Measurements from ENCODE around the gene MAML3. TPM values are rescaled to one million over a fixed set of nuclear protein-coding genes. Genes with fewer than 3 reads are reported as not detected.

Gene MAML3
- polyA plus RNA-seq, 4 donors, result 13.5 to 17.9 (median 16.5) TPM

GRCh38 chr4:139852612-139853269, 301.2 kb downstream of the MAML3 start:
- no peak for DNase-seq (ENCODE audit: low read depth in 4 of 4, low spot score in 3 of 4)

DNA sequence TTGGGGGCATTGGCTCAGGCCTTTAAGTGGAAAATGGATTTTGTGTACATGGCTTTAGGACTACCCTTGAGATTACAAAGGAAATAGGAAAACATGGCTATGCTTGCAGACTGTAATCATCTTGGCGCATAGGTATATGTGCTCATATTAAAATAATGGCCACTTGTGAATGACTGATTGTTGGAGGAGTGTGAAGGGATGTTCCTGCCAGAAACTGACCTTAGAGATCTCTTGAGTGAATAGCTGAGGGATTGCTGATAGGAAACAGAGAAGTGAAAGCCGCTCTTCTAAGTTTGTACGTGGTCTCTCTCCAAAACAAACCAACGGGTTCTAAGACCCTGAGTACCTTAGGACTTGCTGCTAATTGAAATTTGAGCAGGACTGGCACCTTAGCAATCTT, 302.3 kb downstream of the MAML3 start:
- DNase-seq (ENCODE audit: low read depth in 4 of 4, low spot score in 3 of 4), result no peak

DNA sequence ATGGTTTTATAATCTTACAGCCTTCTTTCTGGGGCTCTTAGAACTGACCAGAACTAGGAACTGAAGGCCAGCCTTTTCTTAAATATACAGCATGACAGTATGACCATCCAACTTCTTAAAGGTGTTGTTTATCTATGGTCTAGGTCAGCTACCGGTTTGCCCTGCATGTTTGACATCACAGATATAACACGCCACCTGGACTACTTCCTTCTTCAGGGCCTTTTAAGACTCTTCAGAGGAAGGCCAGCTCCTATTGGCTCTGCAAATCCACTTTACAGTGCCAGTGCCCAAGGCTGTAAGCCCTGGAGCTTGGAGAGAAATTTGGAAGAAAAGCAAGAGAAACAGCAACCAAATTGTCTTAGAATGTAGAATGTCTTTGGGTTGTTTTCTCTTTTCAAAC, 302.9 kb downstream of the MAML3 start:
- DNase-seq (ENCODE audit: low read depth in 4 of 4, low spot score in 3 of 4), result no peak

GRCh38 chr4:139849219-139849618, 304.8 kb downstream of the MAML3 start:
- DNase-seq (ENCODE audit: low read depth in 4 of 4, low spot score in 3 of 4), result no peak

DNA sequence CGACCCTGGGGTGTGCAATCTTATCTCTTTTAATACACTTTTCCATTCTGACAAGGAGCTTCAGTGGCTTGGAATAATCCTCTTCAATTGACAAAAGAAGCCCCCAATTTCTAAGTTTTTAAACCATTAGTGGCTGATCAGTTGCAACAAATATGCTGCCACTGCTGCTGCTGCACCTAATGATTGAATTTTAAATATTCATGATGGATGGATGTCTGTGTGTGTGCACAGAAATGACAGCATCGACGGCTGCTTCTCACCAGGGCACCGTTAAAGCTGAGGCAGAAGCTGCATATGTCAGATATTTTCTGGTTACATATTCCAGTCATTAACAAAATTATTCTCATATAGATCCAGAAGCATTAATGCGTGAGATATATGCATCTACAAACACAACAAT, 306.0 kb downstream of the MAML3 start:
- DNase-seq (ENCODE audit: low read depth in 4 of 4, low spot score in 3 of 4), result no peak

- DNase-seq (ENCODE audit: low read depth in 4 of 4, low spot score in 3 of 4), result no peak
Measured at GRCh38 chr4:139847602-139848001, 306.4 kb downstream of the MAML3 start.

GRCh38 chr4:139846766-139847165, 307.2 kb downstream of the MAML3 start:
- DNase-seq (ENCODE audit: low read depth in 4 of 4, low spot score in 3 of 4), result no peak

GRCh38 chr4:139845453-139846093, 308.4 kb downstream of the MAML3 start:
- DNase-seq (ENCODE audit: low read depth in 4 of 4, low spot score in 3 of 4), result no peak

DNA sequence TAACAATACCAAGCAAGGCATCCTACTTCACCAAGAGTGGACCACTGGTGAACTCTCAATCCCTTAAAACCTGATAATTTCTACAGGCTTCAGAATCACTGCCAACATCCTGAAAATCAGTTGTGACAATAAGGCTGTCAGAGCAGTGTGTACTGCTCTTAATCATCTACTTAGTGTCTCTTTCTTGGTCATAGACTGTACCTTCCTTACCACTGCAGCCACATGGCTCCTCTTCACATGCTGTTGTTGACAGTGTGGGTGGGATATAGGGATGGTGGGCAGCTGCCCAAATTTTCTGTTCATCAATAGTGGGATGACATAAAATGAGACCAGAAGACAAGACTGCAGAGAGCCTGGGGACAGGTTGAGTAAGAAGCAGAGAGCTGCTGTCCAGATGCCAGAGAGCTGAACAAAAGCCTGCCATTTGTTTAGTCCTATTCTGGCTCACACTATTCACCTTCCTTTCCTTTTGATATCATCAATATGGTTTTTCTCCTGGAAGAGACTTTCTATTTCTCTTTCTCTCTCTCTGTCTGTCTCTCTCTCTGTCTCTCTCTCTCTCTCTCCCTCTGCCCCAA, 309.4 kb downstream of the MAML3 start:
- no peak for DNase-seq (ENCODE audit: low read depth in 4 of 4, low spot score in 3 of 4)

GRCh38 chr4:139844057-139844456, 309.9 kb downstream of the MAML3 start:
- DNase-seq (ENCODE audit: low read depth in 4 of 4, low spot score in 3 of 4), result no peak

- no peak for DNase-seq (ENCODE audit: low read depth in 4 of 4, low spot score in 3 of 4)
Measured at GRCh38 chr4:139843641-139844040, 310.3 kb downstream of the MAML3 start.

DNA sequence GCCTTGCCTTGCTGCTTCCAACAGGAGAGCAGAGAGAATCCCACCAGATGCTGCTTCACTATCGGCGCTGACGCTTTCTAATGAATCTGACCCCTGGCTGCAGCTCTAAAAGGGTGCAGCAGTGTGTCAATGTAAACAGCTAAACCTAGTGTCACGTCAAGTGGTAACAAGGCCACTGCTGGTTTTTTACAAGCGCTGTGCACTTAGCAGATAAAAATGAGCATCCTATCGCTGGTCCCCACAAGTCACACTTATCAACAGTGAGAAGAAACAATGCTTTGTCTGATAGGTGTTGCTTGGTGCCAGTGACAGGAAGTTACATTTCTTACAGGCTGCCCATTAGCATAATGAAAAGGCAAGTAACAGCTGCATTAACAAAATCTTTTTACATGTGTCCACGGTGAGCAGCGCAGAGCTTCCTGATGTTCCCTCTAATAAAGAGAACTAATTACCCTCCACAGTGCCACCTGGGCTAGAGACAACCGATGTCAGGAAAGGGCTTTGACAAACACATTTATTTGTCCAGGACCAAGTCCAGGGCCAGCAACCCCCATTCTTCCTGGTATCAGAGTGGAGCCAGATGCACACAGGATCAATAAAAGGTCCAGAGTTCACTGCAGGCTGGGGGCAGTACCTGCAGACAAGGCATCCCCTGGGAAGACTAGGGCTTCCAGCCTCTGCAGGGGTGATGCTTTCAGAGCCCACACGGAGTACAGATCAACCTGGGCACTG, 312.4 kb downstream of the MAML3 start:
- no peak for DNase-seq (ENCODE audit: low read depth in 4 of 4, low spot score in 3 of 4)

DNA sequence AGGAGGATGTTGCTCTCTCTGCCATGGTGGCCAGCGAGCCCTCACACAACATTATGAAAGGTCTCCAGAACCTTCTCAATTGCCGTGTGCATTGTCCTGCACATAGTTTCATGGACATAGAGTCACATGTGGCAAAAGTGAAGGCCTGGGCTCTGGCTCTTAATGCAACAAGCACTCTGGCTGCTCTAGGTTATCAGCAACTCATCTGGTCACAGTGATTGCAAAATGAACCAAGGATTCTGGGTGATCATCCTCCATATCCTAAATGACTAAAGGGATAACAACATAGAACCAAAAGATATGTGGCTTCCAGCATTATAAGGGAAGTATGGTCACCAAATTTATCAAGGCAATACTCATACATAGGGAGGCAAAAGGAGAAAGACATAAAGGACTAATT, 313.2 kb downstream of the MAML3 start:
- DNase-seq (ENCODE audit: low read depth in 4 of 4, low spot score in 3 of 4), result no peak

DNA sequence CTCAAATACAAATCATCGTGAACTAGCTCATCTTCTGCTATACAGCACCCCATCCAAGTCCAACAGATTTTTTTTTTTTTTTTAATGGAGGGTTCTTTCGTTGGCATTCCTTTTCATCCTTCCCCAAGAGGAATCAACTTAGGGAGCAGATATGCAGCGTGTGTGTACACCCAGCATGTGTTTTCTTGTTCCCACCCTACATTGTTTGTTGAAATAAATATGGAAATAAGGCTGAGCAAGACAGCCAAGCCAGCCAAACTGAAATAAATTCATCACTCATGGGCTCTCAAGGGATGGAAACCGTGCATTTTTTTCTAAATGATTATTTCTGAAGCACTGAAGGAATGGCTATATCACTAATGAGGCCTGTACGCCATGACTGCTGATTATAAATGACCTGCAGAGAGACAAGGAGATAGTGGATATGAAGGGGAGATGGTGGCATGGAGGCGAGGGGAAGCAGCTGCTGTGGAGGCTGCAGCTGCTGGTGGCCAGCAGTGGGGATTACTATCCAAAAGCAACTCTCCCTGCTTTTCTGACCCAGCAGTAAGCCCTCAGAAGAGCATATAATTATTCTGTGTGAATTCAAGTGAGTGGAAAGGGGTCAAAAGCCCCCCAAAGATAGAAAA, 314.5 kb downstream of the MAML3 start:
- no peak for DNase-seq (ENCODE audit: low read depth in 4 of 4, low spot score in 3 of 4)

DNA sequence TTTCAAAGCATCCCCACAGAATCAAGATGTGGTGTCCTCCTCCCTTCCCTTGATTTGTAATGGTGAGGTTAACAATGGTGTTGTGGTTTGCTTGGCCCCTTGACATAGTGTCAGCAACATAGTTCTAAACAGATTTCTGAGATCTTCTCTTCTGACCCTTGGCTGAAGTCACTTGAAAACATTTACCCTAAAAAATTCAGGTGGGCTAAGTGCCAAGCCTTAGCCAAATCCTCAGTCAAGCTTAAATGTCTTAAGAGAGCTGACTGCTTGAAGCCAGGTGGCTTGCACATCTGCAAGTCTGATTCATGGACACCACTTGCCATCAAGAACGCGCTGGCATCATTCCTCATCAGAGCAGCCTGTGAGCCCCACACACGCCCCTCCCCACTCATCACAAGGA, 315.2 kb downstream of the MAML3 start:
- no peak for DNase-seq (ENCODE audit: low read depth in 4 of 4, low spot score in 3 of 4)

GRCh38 chr4:139834981-139835391, 319.0 kb downstream of the MAML3 start:
- DNase-seq (ENCODE audit: low read depth in 4 of 4, low spot score in 3 of 4), result no peak

- DNase-seq (ENCODE audit: low read depth in 4 of 4, low spot score in 3 of 4), result no peak
Measured at GRCh38 chr4:139834226-139834662, 319.7 kb downstream of the MAML3 start.

GRCh38 chr4:139833151-139833910, 320.7 kb downstream of the MAML3 start:
- no peak for DNase-seq (ENCODE audit: low read depth in 4 of 4, low spot score in 3 of 4)

GRCh38 chr4:139828966-139829664, 324.9 kb downstream of the MAML3 start:
- DNase-seq (ENCODE audit: low read depth in 4 of 4, low spot score in 3 of 4), result no peak

GRCh38 chr4:139826426-139826825, 327.6 kb downstream of the MAML3 start:
- DNase-seq (ENCODE audit: low read depth in 4 of 4, low spot score in 3 of 4), result no peak

Measured in left renal pelvis (tissue), 4 donors.